Esophagus mucosa (tissue), 1 donor: ENCODE measurements around the gene CCDC47. TPM values are rescaled to one million over a fixed set of nuclear protein-coding genes. Genes with fewer than 3 reads are reported as not detected.

Experiments used
- ATAC-seq: fragments of 200-7000 bp; cut with Tn5 transposase; one replicate; pipeline ENCODE4 v1.9.1; 2020
- total RNA-seq: library from RNA; stranded (reverse); gene quantifications from one replicate; pipeline ENCODE4 v1.2.4, GENCODE V29; 2023
- donor health status: DM: yes; HTN: yes; CAD: no.

Gene CCDC47
- total RNA-seq, 1 donor from 2014 or later, result 50.6 TPM

- peak; percentile 52 for ATAC-seq
Observed at GRCh38 chr17:63697341-63698286, 75.8 kb downstream of the CCDC47 start.

GRCh38 chr17:63696381-63696961, 76.9 kb downstream of the CCDC47 start:
- ATAC-seq, result no peak

GRCh38 chr17:63695889-63696288, 77.5 kb downstream of the CCDC47 start:
- ATAC-seq, result no peak

Other genes starting within 250 kb of the CCDC47 start
- 38.4 TPM for gene DCAF7, start 223.1 kb downstream of the CCDC47 start, total RNA-seq
- 18.0 TPM for gene TACO1, start 172.7 kb downstream of the CCDC47 start, total RNA-seq
- 9.2 TPM for gene MAP3K3, start 151.2 kb downstream of the CCDC47 start, total RNA-seq
- gene LIMD2, start 73.5 kb downstream of the CCDC47 start, total RNA-seq, result 2.8 TPM
- gene STRADA, start 31.8 kb downstream of the CCDC47 start, total RNA-seq, result 22.2 TPM
- gene DDX42, start 573 bp upstream of the CCDC47 start, total RNA-seq, result 56.1 TPM
- 102 TPM for gene PSMC5, start 53.8 kb upstream of the CCDC47 start, total RNA-seq
- 18.7 TPM for gene FTSJ3, start 54.1 kb upstream of the CCDC47 start, total RNA-seq
- 68.3 TPM for gene SMARCD2, start 69.1 kb upstream of the CCDC47 start, total RNA-seq
- not detected for gene CSH2, start 100.1 kb upstream of the CCDC47 start, total RNA-seq
- gene GH2, start 108.3 kb upstream of the CCDC47 start, total RNA-seq, result not detected
- not detected for gene CSH1, start 123.0 kb upstream of the CCDC47 start, total RNA-seq
- not detected for gene CSHL1, start 137.7 kb upstream of the CCDC47 start, total RNA-seq
- not detected for gene GH1, start 145.2 kb upstream of the CCDC47 start, total RNA-seq
- gene CD79B, start 158.7 kb upstream of the CCDC47 start, total RNA-seq, result 1.9 TPM
- 0.12 TPM for gene SCN4A, start 199.3 kb upstream of the CCDC47 start, total RNA-seq
- gene PRR29, start 224.8 kb upstream of the CCDC47 start, total RNA-seq, result not detected
- gene ICAM2, start 247.0 kb upstream of the CCDC47 start, total RNA-seq, result 3.5 TPM